Measurements from ENCODE around the gene ATP2B2. TPM values are rescaled to one million over a fixed set of nuclear protein-coding genes. Genes with fewer than 3 reads are reported as not detected.

ATP2B2 gene
- total and polyA plus RNA-seq, 9 of the 15 experiments (the other 6 are each of a cell fraction or from before 2014, with no cell fraction given): 0.06 TPM; not detected in 8

GRCh38 chr3:10344147-10344943, 161.0 kb downstream of the ATP2B2 start (continued):
- peak; percentile 72 for TF ChIP-seq REST (IDR thresholded peaks at IDR 0.05; ENCODE audit: borderline replicate concordance)
- no peak for TF ChIP-seq REST (CRISPR knock-in tag; IDR thresholded peaks at IDR 0.05; ENCODE audit: low read depth)
- no peak for TF ChIP-seq HNRNPH1 (optimal IDR thresholded peaks at IDR 0.05; ENCODE audit: low read depth, low read length)
- TF ChIP-seq IRF9 (tag; IDR thresholded peaks at IDR 0.05): no peak
- TF ChIP-seq IFI16 (CRISPR knock-in tag; IDR thresholded peaks at IDR 0.05): no peak
- TF ChIP-seq HDAC1 (IDR thresholded peaks at IDR 0.05): 0 out of 4 replicates have a peak, but pooled peaks of 1 of the 2 experiments have one; percentile 4
- TF ChIP-seq TBL1XR1 (IDR thresholded peaks at IDR 0.05; ENCODE audit: low read length in 2 of 2): peak in 1 of 2 experiments; percentile 21; a peak in 1 of 4 replicates
- 0 out of 2 replicates have a peak, but pooled peaks have one; percentile 25 for TF ChIP-seq KLF16 (IDR thresholded peaks at IDR 0.05)
- 0 out of 4 replicates have a peak, but pooled peaks of 1 of the 2 experiments have one; percentile 35 for TF ChIP-seq MAZ (CRISPR knock-in tag; conservative IDR thresholded peaks at IDR 0.05 in 1 of 2, IDR thresholded peaks at IDR 0.05 in 1 of 2)
- no peak for TF ChIP-seq SAFB (IDR thresholded peaks at IDR 0.05; ENCODE audit: borderline replicate concordance, low read depth, low read length)
- no peak for TF ChIP-seq RFX5 (IDR thresholded peaks at IDR 0.05; ENCODE audit: low read depth, low read length)
